GM11168 (cell line): ENCODE data around the gene TEX44.

Experiments used
- in situ Hi-C: fragments of 300-500 bp; cut with MboI; formaldehyde crosslinking; loops from one replicate; pipeline ENCODE4 v1.12.0; 2022; ENCODE audit warnings: low sequenced_read_pairs; ENCODE audit not compliant: unreplicated experiment

The TEX44 gene

DNA sequence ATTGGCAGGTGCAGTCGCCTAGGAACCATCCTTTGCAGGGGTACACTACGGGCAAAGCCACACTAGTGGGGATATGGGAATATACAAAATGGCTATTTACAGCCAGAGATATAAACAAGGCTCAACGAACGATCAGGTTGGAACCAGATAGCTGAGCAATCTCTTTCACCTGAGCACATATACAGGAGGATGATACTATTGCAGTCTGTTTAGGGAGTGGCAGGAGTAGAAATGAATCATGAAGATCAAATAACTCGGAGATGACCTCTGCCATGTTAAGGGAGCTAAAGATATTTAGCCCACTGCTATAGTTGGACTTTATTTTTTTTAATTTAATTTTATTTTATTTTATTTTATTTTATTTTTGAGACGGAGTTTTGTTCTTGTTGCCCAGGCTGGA, 33.8 kb downstream of the TEX44 start:
- in situ Hi-C loops: no loop called here

- in situ Hi-C loops: no loop called here
Observed at GRCh38 chr2:231627384-231628120, 34.9 kb downstream of the TEX44 start.

DNA sequence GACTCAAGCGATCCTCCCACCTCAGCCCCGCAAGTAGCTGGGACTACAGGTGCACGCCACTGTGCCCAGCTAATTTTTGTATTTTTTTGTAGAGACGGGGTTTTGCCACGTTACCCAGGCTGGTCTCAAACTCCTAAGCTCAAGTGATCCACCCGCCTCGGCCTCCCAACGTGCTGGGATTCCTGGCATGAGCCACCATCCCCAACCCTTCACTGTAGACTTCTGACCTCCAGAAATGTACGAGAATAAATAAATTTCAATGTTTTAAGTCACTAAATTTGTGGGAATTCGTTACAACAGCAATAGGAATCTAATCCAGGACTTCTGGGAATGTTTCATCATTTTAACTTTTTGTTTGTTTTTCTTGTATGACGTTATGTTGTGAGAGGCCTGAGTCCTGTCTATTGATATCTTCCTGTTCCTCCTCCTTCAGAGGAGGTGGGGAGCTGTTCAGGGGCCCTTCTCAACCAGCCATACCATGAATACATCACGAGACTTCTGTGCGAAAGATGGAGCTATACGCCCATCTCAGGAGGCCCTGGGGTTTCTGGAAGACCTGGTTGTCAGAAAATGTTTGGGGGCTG, 40.0 kb downstream of the TEX44 start:
- in situ Hi-C loops: no loop called here

- in situ Hi-C loops: no loop called here
Observed at GRCh38 chr2:231633241-231633976, 40.7 kb downstream of the TEX44 start.

DNA sequence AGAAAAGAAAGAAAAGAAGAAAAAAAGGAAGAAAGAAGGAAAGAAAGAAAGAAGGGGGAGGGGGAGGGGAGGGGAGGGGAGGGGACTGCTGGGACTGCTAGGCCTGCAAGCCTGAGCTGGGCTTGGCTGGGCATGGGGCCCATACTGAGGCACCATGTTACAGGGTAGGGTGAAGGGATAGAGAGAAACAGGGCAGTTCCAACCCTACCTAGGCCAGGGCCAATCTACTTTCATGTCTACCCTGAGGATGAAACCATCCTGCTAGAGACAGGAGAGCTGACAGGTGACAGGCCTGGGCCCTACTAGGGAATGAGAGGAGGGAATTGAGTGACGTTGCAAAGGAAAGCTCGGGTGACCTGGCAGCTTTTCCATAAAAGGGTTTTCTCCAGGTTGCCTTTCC, 41.7 kb downstream of the TEX44 start:
- in situ Hi-C loops: no loop called here

DNA sequence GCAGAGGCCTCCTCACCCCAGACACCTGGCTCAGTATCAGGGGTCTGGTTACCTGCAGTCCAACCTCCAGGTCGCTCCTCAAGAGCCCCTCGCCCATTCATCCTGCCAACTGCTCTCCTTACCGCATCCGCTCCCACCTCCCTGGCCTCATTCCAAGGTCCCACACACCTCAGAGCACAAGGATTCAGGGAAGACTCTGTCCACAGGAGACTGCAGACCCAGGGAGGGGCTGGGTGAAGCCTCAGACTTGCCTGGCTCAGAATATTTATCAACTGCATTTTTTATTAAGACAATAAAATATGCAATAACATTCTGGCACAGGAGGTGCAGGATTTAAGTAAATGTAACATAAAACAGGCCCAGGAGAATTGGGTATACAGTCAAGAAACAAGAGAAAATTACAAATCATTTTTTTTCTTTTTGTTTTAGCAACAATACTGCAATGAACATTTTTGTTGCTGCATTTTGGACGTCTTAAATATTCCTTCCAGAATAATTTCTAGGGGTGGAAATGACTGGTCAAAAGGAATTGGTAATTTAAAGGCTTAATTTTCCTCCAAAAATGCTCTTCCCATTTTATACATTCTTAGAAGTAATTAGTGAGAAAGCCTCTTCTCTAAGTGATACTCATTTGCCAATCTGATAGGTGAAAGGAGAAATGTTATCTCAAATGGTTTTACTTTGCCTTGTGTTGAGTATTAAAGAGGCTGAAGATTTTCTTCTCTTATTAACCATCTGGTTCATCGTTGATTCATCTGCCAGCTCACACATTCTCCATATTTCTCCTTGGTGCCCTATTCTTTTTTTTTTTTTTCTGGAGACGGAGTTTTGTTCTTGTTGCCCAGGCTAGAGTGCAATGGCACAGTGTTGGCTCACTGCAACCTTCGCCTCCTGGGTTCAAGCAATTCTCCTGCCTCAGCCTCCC, 42.5 kb downstream of the TEX44 start:
- in situ Hi-C loops: no loop called here

DNA sequence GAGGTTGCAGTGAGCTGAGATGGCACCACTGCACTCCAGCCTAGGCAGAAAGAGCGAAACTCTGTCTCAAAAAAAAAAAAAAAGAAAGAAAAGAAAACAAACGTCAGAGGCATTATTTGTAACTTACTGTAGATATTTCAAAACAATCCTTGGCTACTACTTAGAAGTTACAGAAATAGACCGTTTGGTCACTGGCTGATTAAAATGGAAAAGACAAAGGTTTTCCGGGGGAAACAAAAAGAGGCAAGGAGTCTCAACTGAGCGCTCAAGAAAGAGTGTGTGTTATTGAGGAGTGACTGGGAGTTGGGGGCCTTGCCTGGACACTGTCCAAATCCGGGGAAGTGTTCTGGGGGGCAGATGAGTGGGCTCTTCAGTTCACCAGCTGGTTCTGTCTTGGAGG, 47.6 kb downstream of the TEX44 start:
- in situ Hi-C loops: no loop called here

DNA sequence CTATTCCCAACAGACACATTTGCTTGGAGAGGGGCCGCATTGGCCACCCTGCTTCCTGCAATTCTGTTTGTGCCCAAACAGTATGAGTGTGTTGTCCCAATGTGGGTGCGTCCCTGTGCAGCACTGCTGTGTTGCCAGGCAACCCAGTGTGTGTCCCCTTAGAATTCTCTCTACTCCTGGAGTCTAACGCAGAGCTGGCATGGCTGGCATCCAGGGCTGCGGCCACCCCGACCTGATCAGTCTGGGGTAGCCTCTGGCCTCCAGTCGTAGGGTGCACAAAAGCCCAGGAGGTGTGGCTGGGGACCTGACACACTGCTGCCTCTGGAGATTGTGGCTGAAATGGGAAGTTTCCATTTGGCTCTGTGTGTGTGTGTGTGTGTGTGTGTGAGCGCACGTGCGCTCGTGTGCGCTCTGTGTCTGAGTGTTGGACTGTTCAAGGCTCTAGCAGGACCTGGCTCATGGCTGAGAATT, 48.0 kb downstream of the TEX44 start:
- in situ Hi-C loops: no loop called here

DNA sequence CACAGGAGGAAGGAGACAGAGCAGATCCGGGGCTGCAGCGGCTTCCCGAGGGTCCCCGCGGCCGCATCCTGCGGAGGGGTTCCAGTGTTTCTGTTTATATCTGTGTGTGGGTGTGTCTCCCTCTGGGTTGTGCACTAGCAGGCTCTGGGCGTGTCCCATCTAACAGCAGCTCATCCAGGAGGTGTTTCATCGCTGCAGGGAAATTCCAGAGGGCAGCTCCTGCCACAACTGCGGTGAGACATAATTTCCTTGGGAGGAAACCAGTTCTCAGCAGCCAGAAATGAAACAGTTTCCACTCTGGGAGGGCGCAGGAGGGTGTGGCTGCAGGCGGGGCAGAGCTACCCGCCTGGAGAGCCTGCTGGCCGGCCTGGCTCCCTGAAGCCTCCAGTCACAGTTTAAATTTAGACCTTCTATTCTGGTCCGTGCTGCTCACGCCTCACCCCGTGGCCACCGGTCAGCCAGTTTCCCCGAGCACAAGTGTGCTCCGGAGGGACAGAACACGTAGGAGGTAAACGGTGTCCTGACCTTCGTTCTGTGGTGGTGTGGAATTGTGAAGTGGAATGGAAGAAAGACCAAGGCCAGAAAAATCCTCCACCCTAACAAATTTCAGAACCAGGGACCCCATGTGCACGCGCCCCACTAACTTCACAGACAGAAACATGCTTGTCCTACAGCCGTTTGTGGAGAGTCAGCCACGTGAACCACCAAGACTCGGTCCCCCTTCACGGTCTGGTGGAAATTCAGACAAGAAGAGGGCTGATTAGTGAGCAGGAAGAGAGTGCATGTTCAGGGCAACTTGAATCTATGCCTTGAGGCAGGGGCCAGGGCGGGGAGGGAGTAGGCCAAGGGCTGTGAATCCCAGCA, 50.2 kb downstream of the TEX44 start:
- in situ Hi-C loops: no loop called here

DNA sequence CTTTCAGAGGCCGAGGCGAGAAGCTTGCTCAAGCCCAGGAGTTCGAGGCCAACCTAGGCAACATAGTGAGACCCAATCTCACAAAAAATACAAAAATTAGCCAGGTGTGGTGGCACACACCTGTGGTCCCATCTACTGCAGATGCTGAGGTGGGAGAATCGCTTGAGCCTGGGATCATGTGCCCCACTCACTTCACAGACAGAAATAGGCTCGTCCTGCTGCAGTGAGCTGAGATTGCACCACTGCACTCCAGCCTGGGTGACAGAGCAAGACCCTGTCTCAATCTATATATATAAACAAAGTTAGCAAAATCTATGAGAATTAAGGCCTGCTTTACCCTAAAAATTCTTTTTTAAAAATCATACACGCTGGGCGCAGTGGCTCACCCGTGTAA, 50.8 kb downstream of the TEX44 start:
- in situ Hi-C loops: no loop called here
